Central memory CD8-positive, alpha-beta T cell (primary cell): ENCODE measurements around the gene BCL2L1.
"Not testable (repeated sequence)": the region's sequence is repeated elsewhere in the genome, so short reads cannot be mapped to it uniquely, and the experiment has no call there.

Experiments used
- ATAC-seq: fragments of 150-1000 bp; cut with Tn5 transposase; replicated peaks from 2 replicates; pipeline ENCODE4 v1.10.0; 2022; ENCODE audit warnings: mild to moderate bottlenecking, moderate FRiP score, moderate number of reproducible peaks; ENCODE audit not compliant: poor library complexity, severe bottlenecking; ENCODE audit errors: extremely low read depth
- DNase-seq, 2 donors: peaks; one replicate each; pipeline ENCODE4 v3.0.0; 2021; ENCODE audit warnings: low spot score in 2 of 2
- H3K27ac Mint-ChIP-seq: one replicate; pipeline ENCODE4 v1.8.0; 2022; ENCODE audit warnings: low read depth, mild to moderate bottlenecking, moderate library complexity, mixed read lengths
- H3K27me3 Mint-ChIP-seq: one replicate; pipeline ENCODE4 v1.8.0; 2022; ENCODE audit warnings: mixed read lengths
- H3K36me3 Mint-ChIP-seq: one replicate; pipeline ENCODE4 v1.8.0; 2022; ENCODE audit warnings: mild to moderate bottlenecking, moderate library complexity, mixed read lengths; ENCODE audit not compliant: insufficient read depth
- H3K4me1 Mint-ChIP-seq: one replicate; pipeline ENCODE4 v1.8.0; 2022; ENCODE audit warnings: mixed read lengths
- H3K4me3 Mint-ChIP-seq: one replicate; pipeline ENCODE4 v1.8.0; 2022; ENCODE audit warnings: mild to moderate bottlenecking, moderate library complexity, mixed read lengths
- H3K9me3 Mint-ChIP-seq: one replicate; pipeline ENCODE4 v1.8.0; 2022; ENCODE audit warnings: mixed read lengths

Gene BCL2L1

DNA sequence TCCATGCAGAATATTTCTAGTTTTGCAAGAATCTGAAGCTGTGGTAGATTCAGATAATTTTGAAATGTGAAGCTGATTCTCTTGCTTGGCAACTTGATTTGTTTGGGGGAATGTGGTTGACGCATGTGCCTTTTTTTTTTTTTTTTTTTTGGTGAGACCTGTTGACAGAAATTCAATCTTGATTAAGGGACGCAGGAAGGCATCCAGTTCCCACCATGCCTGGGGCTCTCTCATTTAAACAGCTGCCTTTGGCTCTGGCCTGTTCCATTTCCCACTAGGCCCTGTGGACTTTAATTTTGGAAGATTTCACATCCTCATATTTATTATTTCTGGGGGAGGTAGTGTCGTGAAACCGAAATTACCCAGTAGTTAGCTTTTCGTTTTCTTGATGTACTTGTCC, 25.0 kb upstream of the BCL2L1 start:
- H3K4me3 Mint-ChIP-seq = peak overlapping the region; percentile 25
- ATAC-seq (no peak), DNase-seq (no peak)
- no peaks in the 10 kb centered on the region for H3K9me3 Mint-ChIP-seq
- no peak overlapping the region for H3K27ac Mint-ChIP-seq
- no peaks in the 10 kb centered on the region for H3K27me3 Mint-ChIP-seq
- peaks cover 6% of the 10 kb centered on the region for H3K36me3 Mint-ChIP-seq
- peaks cover 6% of the 10 kb centered on the region for H3K4me1 Mint-ChIP-seq

DNA sequence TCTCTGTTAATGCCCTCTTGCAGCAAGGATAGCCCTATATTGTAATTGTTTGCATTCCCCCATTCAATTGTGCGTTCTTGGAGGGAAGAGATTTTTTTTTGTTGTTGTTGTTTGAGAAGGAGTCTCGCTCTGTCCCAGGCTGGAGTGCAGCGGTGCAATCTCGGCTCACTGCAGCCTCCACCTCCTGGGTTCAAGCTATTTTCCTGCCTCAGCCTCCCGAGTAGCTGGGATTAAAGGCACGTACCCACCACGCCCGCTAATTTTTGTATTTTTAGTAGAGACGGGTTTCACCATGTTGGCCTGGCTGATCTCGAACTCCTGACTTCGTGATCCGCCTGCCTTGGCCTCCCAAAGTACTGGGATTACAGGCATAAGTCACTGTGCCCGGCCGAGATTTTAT, 24.4 kb upstream of the BCL2L1 start:
- ATAC-seq, H3K27ac Mint-ChIP-seq, DNase-seq, H3K9me3 Mint-ChIP-seq, H3K4me1 Mint-ChIP-seq, H3K4me3 Mint-ChIP-seq, H3K36me3 Mint-ChIP-seq, H3K27me3 Mint-ChIP-seq: not testable (repeated sequence)

DNA sequence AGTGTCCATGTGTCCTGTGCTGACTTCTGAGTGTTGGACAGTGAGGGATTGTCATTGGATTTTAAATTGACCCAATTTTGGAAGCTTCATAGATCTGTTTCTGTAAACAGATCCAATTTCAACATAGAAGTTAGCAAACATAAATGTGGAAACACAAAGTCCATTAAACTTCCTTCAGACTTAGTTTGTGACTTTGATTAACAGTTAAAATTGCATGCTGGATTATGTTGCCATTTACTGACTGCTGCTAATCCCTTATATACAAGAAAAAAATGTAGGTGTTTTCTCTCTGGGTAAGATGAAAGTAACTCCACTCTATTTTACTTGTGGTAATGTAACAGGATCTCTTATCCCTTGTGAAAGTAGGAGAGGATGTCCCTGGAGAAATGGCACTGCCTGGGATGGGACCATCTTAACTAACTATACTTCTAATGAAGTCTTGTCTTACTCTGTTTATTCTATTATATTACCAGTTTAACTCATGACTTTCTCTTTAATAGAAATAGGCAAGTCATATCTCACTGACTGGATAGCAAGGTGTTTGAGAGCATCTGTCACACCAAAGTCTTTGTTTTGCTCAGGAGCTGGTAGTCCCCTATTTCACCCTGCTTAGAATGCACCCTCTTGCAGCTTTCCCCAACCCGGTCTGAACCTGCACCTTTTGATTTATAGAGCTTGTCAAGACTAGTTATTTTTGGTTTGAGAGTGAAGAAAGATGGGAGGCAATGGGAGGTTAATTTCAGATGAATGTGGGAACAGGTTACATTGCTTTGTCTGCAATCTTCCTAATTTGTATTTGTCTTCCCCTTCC, 23.6 kb upstream of the BCL2L1 start:
- H3K27me3 Mint-ChIP-seq = no peaks in the 10 kb centered on the region
- H3K27ac Mint-ChIP-seq = no peak overlapping the region
- H3K9me3 Mint-ChIP-seq = no peaks in the 10 kb centered on the region
- H3K36me3 Mint-ChIP-seq = peaks cover 6% of the 10 kb centered on the region
- no peak for ATAC-seq
- no peak for DNase-seq
- H3K4me1 Mint-ChIP-seq = peaks cover 6% of the 10 kb centered on the region
- H3K4me3 Mint-ChIP-seq = no peak overlapping the region

DNA sequence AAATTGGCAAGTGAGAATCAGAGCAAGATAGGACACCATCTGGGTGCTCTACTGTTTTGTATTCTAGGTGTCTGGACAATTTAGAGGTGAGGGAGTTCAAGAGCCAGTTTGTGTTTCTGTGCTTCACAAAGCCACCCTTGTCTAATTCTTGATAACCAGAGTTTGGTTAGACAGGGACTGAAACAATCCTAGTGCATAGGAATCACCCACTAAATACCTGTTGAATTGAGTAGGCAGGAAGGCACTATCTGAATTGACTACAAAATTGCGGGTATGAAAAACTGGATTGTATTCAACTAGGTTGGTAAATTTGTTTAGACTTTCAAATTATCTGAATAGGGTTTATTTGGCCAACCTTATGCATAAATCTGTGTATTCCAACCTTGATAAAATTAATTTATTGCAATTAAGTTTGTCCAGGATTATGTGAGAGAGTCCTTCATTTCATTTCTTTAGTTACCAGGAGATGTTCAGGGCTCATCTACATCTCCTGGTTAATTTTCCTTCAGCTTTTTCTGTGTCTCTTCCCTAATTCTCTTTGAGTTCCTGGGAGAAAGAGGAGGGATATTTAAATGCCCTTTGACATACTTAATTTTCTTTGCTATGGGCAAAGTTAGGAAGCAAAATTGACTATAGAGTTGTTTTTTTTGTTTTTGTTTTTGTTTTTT, 18.1 kb upstream of the BCL2L1 start:
- Mint-ChIP-seq H3K27ac (no peak overlapping the region), H3K9me3 (no peaks in the 10 kb centered on the region), H3K4me1 (no peaks in the 10 kb centered on the region), H3K27me3 (no peaks in the 10 kb centered on the region), H3K4me3 (no peak overlapping the region), H3K36me3 (peaks cover 10% of the 10 kb centered on the region)
- ATAC-seq (no peak), DNase-seq (no peak)

DNA sequence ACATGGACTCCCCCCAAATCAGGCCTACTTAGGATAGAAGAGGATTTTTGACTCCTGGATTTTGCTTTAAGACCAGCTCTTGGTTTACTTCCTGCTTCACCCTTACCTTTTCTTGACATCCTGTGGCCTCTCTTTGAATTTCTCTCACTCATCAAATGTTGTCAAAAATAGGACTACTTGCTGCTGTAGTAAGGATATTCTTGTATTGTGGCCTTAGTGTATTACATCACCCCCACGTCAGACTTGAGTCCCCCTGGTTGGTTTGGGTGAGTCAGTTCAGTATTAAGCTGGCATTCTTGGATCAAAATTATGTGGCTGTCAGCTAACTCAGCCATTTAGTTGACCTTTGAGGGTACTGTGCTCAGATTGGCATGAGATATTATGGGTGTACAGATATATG, 17.5 kb upstream of the BCL2L1 start:
- Mint-ChIP-seq H3K9me3 (no peaks in the 10 kb centered on the region), H3K27ac (no peak overlapping the region), H3K4me1 (no peaks in the 10 kb centered on the region), H3K4me3 (no peak overlapping the region), H3K27me3 (no peaks in the 10 kb centered on the region), H3K36me3 (peaks cover 10% of the 10 kb centered on the region)
- DNase-seq (no peak), ATAC-seq (peak; percentile 53)

DNA sequence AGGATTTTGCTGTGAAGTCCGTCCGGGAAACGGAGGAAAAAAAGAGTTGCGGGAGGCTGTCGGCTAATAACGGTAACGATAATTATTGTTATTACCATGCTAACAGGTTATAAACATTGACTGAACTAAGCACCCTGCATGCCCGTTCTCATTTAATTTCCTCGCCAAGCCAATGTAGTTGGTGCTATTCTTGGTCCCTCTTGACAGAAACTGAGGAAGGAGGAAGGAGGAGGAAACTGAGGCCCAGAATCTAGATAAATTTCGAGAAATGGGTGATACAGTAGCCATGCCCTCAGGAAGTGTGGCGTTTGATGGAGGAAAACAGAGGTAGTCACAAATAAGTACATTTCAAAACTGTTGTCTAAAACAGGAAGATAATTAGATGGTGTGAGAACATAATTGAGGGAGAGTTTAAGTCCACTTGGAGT, 16.9 kb upstream of the BCL2L1 start:
- peak; percentile 31 for ATAC-seq
- Mint-ChIP-seq H3K4me3 (no peak overlapping the region), H3K36me3 (peaks cover 5% of the 10 kb centered on the region), H3K4me1 (no peaks in the 10 kb centered on the region), H3K27me3 (no peaks in the 10 kb centered on the region), H3K9me3 (no peaks in the 10 kb centered on the region), H3K27ac (no peak overlapping the region)
- no peak for DNase-seq

DNA sequence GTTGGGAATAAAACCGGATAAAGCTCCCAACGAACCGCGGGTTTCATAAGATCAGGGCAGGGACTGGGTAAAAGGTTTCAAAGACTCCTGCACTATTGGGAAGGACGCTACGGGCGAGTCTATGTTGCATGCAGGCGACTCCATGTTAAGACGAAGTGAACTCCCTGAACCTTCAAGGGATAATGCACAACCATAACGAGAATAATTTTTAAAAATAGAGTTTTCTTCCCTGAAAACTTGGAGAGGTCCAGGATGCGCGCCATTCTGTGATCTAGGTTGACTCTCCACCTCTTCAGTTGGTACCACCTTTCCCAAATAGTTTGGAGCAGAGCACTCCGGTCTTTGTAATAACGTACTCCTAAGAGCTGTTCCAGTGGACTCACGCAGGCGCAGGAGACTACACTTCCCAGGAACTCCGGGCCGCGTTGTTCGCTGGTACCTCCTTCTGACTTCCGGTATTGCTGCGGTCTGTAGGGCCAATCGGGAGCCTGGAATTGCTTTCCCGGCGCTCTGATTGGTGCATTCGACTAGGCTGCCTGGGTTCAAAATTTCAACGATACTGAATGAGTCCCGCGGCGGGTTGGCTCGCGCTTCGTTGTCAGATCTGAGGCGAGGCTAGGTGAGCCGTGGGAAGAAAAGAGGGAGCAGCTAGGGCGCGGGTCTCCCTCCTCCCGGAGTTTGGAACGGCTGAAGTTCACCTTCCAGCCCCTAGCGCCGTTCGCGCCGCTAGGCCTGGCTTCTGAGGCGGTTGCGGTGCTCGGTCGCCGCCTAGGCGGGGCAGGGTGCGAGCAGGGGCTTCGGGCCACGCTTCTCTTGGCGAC, 16.3 kb upstream of the BCL2L1 start, which contains the start of gene TPX2:
Gene TPX2 (plus strand): TSS at position 562 of the 821 bp plus-strand sequence. CDS start 18,187 bp downstream, outside the sequence.
- Mint-ChIP-seq H3K36me3 (peaks cover 5% of the 10 kb centered on the region), H3K27ac (no peak within 1 kb of the TSS), H3K4me1 (no peaks in the 10 kb centered on the region), H3K9me3 (no peaks in the 10 kb centered on the region), H3K27me3 (no peaks in the 10 kb centered on the region), H3K4me3 (no peak within 1 kb of the TSS)
- peak; percentile 30 to 32 for DNase-seq
- peak; percentile 69 for ATAC-seq

DNA sequence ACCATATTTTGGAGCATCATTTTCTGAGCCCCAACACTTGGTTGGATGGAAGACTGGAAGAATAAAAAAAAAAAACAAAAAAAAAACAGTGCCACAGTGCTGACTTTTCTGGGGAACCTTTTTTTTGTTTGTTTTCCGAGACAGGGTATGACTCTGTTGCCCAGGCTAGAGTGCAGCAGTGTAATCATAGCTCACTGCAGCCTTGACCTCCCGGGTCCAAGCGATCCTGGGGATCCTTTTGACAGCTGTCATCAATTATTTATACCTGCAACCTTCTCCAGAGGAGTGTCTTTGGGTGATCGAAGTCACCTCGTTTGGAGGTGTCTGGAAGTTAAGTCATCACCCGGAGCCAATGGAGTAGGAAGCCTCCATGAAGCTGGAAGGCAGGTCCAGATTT, 8.7 kb upstream of the BCL2L1 start:
- H3K36me3 Mint-ChIP-seq = peaks cover 2% of the 10 kb centered on the region
- no peak overlapping the region for H3K27ac Mint-ChIP-seq
- DNase-seq (no peak), ATAC-seq (no peak)
- H3K9me3 Mint-ChIP-seq = no peaks in the 10 kb centered on the region
- no peak overlapping the region for H3K4me3 Mint-ChIP-seq
- H3K27me3 Mint-ChIP-seq = no peaks in the 10 kb centered on the region
- no peaks in the 10 kb centered on the region for H3K4me1 Mint-ChIP-seq

DNA sequence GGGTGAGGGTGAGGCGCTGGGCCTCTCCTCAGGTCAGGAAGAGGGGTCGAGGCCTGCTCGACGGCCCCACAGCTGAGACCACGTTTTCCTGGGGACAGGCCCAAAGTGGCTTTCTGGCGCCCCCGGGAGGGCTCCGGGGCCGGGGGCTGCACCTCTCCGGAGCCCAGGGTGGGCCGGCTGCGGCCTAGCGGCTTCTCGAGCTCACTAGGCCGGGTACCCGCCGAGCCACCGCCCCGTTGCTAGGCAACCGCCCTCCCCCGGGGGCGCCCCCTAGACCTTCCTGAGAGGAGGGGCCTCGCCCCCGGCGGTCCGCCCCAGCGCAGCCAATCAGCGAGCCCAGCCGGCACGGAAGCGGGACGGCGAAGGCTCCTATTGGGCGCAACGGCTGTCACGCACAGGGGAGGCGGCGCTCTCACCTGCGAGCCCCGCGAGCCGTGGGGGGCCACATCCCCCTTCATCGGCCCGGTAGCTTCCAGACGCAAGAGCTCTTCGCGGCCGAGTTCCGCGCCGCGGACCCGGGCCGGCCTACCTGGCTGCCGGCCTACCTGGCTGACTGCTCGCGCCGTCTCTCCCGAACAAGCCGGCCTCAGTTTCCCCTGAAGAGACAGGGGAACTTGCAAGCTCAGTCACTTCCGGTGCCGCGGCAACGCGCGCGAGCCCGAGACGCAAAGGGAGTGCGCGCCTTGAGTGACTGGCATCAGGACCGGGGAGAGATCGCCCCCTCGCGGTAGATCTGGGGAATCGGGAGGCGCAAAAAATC, 831 bp upstream of the BCL2L1 start:
- Mint-ChIP-seq H3K36me3 (peaks cover 16% of the 10 kb centered on the region), H3K4me3 (peak overlapping the region; percentile 96), H3K9me3 (no peaks in the 10 kb centered on the region), H3K27ac (peak overlapping the region; percentile 95), H3K27me3 (no peaks in the 10 kb centered on the region), H3K4me1 (peaks cover 44% of the 10 kb centered on the region)
- ATAC-seq (peak; percentile 93), DNase-seq (peak; percentile 96 to 98)

DNA sequence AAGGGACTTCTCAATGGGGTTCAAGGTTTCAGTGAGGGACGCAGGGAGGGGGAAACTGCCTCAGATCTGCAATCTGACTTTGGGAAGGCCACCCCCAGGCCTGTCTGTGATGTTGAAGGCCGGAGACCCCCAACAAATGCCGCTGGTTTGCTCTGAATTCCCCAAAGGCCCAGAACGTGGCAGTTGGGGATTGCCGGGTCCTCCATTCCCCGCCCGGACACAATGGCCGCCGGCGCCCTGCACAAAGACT, 326 bp upstream of the BCL2L1 start:
- no peaks in the 10 kb centered on the region for H3K9me3 Mint-ChIP-seq
- peaks cover 16% of the 10 kb centered on the region for H3K36me3 Mint-ChIP-seq
- no peak for DNase-seq
- H3K27me3 Mint-ChIP-seq = no peaks in the 10 kb centered on the region
- peak overlapping the region; percentile 96 for H3K4me3 Mint-ChIP-seq
- peak; percentile 29 for ATAC-seq
- H3K4me1 Mint-ChIP-seq = peaks cover 47% of the 10 kb centered on the region
- H3K27ac Mint-ChIP-seq = peak overlapping the region; percentile 95

DNA sequence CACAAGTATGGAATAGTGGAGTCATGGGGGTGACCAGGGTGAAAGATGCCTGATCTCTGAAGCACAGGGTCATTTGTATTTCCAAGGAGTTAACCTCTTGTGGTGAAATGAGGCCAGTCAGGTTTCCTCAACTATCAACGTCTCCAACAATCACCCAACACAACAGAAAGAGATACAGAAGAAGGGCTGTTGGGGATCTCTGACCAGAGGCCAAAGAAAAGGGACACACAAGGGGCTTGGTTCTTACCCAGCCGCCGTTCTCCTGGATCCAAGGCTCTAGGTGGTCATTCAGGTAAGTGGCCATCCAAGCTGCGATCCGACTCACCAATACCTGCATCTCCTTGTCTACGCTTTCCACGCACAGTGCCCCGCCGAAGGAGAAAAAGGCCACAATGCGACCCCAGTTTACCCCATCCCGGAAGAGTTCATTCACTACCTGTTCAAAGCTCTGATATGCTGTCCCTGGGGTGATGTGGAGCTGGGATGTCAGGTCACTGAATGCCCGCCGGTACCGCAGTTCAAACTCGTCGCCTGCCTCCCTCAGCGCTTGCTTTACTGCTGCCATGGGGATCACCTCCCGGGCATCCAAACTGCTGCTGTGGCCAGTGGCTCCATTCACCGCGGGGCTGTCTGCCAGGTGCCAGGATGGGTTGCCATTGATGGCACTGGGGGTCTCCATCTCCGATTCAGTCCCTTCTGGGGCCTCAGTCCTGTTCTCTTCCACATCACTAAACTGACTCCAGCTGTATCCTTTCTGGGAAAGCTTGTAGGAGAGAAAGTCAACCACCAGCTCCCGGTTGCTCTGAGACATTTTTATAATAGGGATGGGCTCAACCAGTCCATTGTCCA, 1.0 kb downstream of the BCL2L1 start:
- no peak for ATAC-seq
- DNase-seq = no peak
- Mint-ChIP-seq H3K9me3 (no peaks in the 10 kb centered on the region), H3K27me3 (no peaks in the 10 kb centered on the region), H3K4me3 (peak overlapping the region; percentile 96), H3K36me3 (peaks cover 22% of the 10 kb centered on the region), H3K4me1 (peaks cover 60% of the 10 kb centered on the region), H3K27ac (peak overlapping the region; percentile 95)
